Stimulated activated CD8-positive, alpha-beta memory T cell treated with anti-CD3 and anti-CD28 coated beads, Interleukin-4, amount 100 ng/mL, for 48 hours (primary cell): Measurements from ENCODE around the gene KRTAP6-2.

Source experiments
- DNase-seq: peaks from one replicate; pipeline ENCODE4 v3.0.0-alpha.2; 2020

The KRTAP6-2 gene

DNA sequence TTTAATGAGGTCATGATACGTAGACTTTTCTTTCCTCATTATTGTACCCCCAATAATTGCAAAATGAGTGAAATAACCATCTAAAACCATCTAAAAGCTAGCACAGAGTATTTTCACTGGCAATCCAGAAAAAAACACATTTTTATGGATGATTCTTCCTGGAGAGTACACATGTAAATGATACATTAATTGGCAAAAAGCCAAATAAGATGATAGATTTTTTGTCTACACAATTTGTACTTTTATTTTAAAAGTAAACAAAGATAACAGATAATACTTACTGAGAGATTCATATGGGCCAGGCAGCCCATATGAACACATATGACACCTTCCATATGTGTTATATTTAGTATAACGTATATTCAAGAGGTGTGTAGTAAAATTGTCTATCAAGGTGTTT, 35.1 kb downstream of the KRTAP6-2 start:
- no peak for DNase-seq

DNA sequence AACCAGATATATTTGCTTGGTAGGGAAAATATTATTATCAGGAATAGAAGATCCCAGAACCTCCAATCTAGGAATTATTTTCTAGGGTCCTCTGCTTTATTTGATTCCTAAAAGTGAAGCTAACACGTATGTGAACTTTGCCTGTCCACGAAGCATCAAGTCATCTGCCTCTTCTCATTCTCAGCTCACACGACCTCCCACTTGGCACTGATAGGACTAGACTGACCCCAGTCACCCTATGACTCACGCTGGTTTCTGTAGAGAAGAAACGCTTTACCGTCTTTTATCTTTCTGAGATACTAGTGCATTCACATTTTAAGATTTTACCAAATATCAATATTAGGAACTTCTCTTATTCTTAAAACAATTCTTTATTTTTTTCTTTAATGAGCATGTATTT, 35.6 kb downstream of the KRTAP6-2 start:
- DNase-seq = no peak

DNA sequence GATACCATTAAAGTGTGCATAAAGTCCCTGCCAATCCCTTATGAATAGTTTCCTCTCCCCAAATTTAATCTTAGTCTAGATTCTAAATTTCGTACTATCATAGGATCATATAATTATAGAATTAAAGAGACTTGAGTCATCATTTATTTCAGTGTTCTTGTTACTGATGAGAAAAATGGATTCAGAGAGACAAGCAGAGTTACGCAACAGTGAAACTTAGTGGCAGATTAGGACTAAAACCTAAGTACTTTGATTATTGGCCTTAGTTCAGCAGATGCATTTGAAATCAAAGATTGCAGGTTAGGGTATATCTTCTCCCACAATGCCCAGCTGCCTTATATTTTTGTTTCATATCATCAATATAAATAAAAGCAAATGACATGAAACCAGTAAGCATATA, 36.7 kb downstream of the KRTAP6-2 start:
- no peak for DNase-seq

DNA sequence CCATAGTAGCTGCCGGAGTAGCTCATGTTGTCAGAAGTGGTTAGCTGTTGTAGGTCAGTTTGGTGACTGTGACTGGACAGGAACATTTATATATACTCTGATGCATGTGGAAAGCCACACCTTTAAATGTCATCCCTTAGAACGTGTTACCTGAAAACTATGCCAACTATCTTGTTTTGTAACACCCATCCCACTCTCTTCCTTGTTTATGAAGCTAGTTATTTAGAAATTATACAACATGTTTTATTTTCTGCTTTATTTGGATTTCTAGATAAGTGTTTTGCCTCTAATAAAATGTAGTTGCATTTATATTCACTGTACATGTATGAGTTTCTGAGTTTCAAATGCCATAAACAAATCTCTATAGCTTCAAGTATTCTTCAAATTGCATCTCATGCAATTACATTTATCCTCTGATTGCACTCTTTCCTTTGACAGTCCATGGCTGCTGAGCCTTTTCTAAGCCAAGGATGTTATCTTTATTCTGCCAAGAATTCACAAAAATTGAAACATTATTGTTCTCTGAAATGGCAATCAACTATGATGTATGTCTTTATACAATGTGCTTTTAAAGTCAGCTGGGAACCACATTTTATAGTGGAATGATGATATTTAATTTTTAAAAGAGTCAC, 37.3 kb downstream of the KRTAP6-2 start, which contains the start of gene KRTAP19-7:
TSS of gene KRTAP19-7 (minus strand) at position 51 of the 632 bp plus-strand sequence. CDS start at position 26, 25 bp downstream.
- no peak for DNase-seq

DNA sequence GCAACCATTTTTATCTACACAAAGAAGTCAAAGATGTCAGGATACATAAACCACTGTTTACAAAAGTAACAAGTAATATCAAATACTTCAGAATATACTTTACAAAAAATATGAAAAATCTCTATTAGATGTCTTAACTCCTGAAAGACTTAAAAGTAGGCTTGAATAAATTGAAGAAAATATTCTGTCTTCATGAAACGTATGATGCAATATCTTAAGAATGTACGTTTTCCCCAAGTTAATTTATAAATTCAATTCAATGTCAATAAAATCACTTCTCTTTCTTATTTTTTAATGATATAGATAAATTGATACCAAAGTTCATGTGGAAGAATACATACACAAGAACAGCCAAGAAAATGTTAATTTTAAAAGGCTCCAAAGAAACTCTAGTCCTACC, 43.6 kb downstream of the KRTAP6-2 start:
- DNase-seq = no peak

DNA sequence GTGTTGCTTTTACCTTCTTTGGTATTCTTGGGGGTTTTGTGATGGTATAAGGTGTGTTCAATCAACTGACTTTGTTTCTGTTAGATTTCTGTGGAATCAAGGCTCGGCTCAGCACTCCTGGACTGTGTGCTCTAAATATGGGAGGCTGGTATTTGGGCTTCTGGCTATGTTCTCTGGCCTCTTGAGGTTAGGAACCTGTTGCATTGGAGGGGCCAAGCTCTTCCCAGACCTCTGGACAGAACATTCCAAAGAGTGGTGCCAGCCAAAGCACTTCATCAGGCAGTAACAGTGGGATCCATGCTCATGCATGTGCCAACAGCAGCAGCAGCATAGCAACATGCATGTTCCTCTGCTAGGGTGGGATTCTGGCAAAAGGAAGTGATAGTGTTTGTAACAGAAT, 45.9 kb downstream of the KRTAP6-2 start:
- no peak for DNase-seq
